Right atrium auricular region (tissue), 2 donors: ENCODE data around the gene LSM12. TPM values are rescaled to one million over a fixed set of nuclear protein-coding genes. Genes with fewer than 3 reads are reported as not detected.

Source experiments
- DNase-seq: peaks from one replicate; pipeline ENCODE4 v3.0.0-alpha.2; 2019; ENCODE audit warnings: low spot score
- H3K27ac ChIP-seq, 2 donors: fragments of 200-600 bp; sonication (generic); 1 replicate in 1 of 2; 2 replicates in 1 of 2; pipeline ENCODE4 v1.5.1; 2016 to 2019
- H3K27me3 ChIP-seq, 2 donors: fragments of 200-600 bp; sonication (generic); one replicate each; pipeline versions ENCODE4 v1.5.1 to v1.6.0; 2017 to 2019
- H3K36me3 ChIP-seq: fragments of 200-600 bp; sonication (generic); one replicate; pipeline ENCODE4 v1.5.1; 2016
- H3K4me1 ChIP-seq, 2 donors: fragments of 200-600 bp; sonication (generic); one replicate each; pipeline versions ENCODE4 v1.5.1 to v1.6.0; 2017 to 2019
- H3K4me3 ChIP-seq, 2 donors: fragments of 200-600 bp; sonication (generic); 1 replicate in 1 of 2; 2 replicates in 1 of 2; pipeline ENCODE4 v1.5.1; 2017 to 2019; ENCODE audit warnings: mild to moderate bottlenecking in 1 of 2, moderate library complexity in 1 of 2
- H3K9me3 ChIP-seq, 2 donors: fragments of 200-600 bp; sonication (generic); one replicate each; pipeline ENCODE4 v1.5.1; 2019
- CTCF ChIP-seq, 2 donors: fragments of 200-600 bp; sonication (generic); IDR thresholded peaks; one replicate each; pipeline ENCODE4 v1.5.1; 2019; ENCODE audit warnings: antibody characterized with exemption in 2 of 2
- total RNA-seq, 2 donors: library from RNA; depleted of rRNA; stranded (reverse); fragments of >200 nt; gene quantifications; one replicate each; pipeline ENCODE4 v1.1.0, GENCODE V29; 2016

The LSM12 gene
- total RNA-seq, 2 donors from 2014 or later = 36.8 to 41.3 TPM

GRCh38 chr17:44070455-44071197 is 4.2 kb upstream of the LSM12 start, which contains the start of gene G6PC3:
TSS of gene G6PC3 (plus strand) at chr17:44070735. CDS start at chr17:44070966, 231 bp downstream.
- peak; percentile 97 for DNase-seq
- TF ChIP-seq CTCF (IDR thresholded peaks at IDR 0.05) = peak in 1 of 2 donors; percentile 37
- Histone ChIP-seq H3K4me3 (peak within 1 kb of the TSS; percentile 53 to 65), H3K36me3 (peaks cover 4% of the 10 kb centered on the region), H3K27ac (peak within 1 kb of the TSS; percentile 85 to 89), H3K9me3 (no peaks in the 10 kb centered on the region), H3K4me1 (peaks cover 0 to 34% of the 10 kb centered on the region in 2 donors), H3K27me3 (no peaks in the 10 kb centered on the region)

- Histone ChIP-seq H3K27me3 (no peaks in the 10 kb centered on the region), H3K4me1 (peaks cover 0 to 40% of the 10 kb centered on the region in 2 donors), H3K27ac (peak overlapping the region; percentile 85 to 89), H3K9me3 (no peaks in the 10 kb centered on the region), H3K4me3 (peak overlapping the region; percentile 53 to 65), H3K36me3 (no peaks in the 10 kb centered on the region)
- no peak for TF ChIP-seq CTCF (IDR thresholded peaks at IDR 0.05)
- no peak for DNase-seq
Observed at GRCh38 chr17:44069974-44070454, 3.5 kb upstream of the LSM12 start.

- H3K36me3 ChIP-seq = peaks cover 14% of the 10 kb centered on the region
- no peak overlapping the region for H3K4me3 ChIP-seq
- DNase-seq = no peak
- H3K27me3 ChIP-seq = no peaks in the 10 kb centered on the region
- TF ChIP-seq CTCF (IDR thresholded peaks at IDR 0.05) = no peak
- peaks cover 0 to 46% of the 10 kb centered on the region in 2 donors for H3K4me1 ChIP-seq
- peak overlapping the region in 1 of 2 donors; percentile 97 for H3K27ac ChIP-seq
- H3K9me3 ChIP-seq = no peaks in the 10 kb centered on the region
Observed at GRCh38 chr17:44067545-44067940, 1.1 kb upstream of the LSM12 start.

GRCh38 chr17:44065668-44066203 is 735 bp downstream of the LSM12 start:
- H3K4me3 ChIP-seq = peak overlapping the region; percentile 72 to 74
- DNase-seq = no peak
- H3K4me1 ChIP-seq = peaks cover 0 to 42% of the 10 kb centered on the region in 2 donors
- H3K36me3 ChIP-seq = peaks cover 15% of the 10 kb centered on the region
- H3K27ac ChIP-seq = peak overlapping the region; percentile 95 to 97
- no peak for TF ChIP-seq CTCF (IDR thresholded peaks at IDR 0.05)
- H3K27me3 ChIP-seq = no peaks in the 10 kb centered on the region
- no peaks in the 10 kb centered on the region for H3K9me3 ChIP-seq

- no peak for DNase-seq
- H3K9me3 ChIP-seq = no peaks in the 10 kb centered on the region
- no peak overlapping the region for H3K27ac ChIP-seq
- no peaks in the 10 kb centered on the region for H3K27me3 ChIP-seq
- TF ChIP-seq CTCF (IDR thresholded peaks at IDR 0.05) = no peak
- H3K36me3 ChIP-seq = peaks cover 15% of the 10 kb centered on the region
- no peak overlapping the region for H3K4me3 ChIP-seq
- H3K4me1 ChIP-seq = peaks cover 0 to 48% of the 10 kb centered on the region in 2 donors
Observed at GRCh38 chr17:44063704-44064639, 2.5 kb downstream of the LSM12 start.
